Natural killer cell (primary cell): ENCODE data around the gene TOR1AIP2. TPM values are rescaled to one million over a fixed set of nuclear protein-coding genes. Genes with fewer than 3 reads are reported as not detected.

ENCODE experiments used
- ATAC-seq, 3 donors: fragments of 150-1000 bp in 2 of 3; fragments of 200-7000 bp in 1 of 3; cut with Tn5 transposase; 1 replicate in 1 of 3; 2 replicates in 2 of 3; pipeline ENCODE4 v1.10.0; 2021; ENCODE audit warnings: mild to moderate bottlenecking in 2 of 3, moderate library complexity in 2 of 3
- DNase-seq, 2 donors: peaks; one replicate each; pipeline versions ENCODE4 v3.0.0 to v3.0.0-alpha.2; 2013 to 2021; ENCODE audit warnings: mixed read lengths in 1 of 2
- H3K27ac ChIP-seq: one replicate; pipeline ENCODE4 v1.5.1; 2013; ENCODE audit warnings: mild to moderate bottlenecking, low read length
- H3K27me3 ChIP-seq: one replicate; pipeline ENCODE4 v1.6.1; 2013; ENCODE audit warnings: low read length; ENCODE audit not compliant: control insufficient read depth, insufficient read depth
- H3K36me3 ChIP-seq: one replicate; pipeline ENCODE4 v1.6.1; 2013; ENCODE audit warnings: low read length; ENCODE audit not compliant: control insufficient read depth, insufficient read depth
- H3K4me1 ChIP-seq: one replicate; pipeline ENCODE4 v1.6.1; 2013; ENCODE audit warnings: low read length; ENCODE audit not compliant: control insufficient read depth, insufficient read depth
- H3K4me3 ChIP-seq: one replicate; pipeline ENCODE4 v1.5.1; 2013; ENCODE audit warnings: low read length
- H3K9me3 ChIP-seq: one replicate; pipeline ENCODE4 v1.6.1; 2013; ENCODE audit warnings: low read length; ENCODE audit not compliant: control insufficient read depth, insufficient read depth
- H3K27ac Mint-ChIP-seq, 2 donors: one replicate each; pipeline ENCODE4 v1.8.0; 2022; ENCODE audit warnings: mild to moderate bottlenecking in 2 of 2, mixed read lengths in 2 of 2, moderate library complexity in 1 of 2
- H3K27me3 Mint-ChIP-seq, 2 donors: one replicate each; pipeline ENCODE4 v1.8.0; 2022; ENCODE audit warnings: low read depth in 2 of 2, mixed read lengths in 2 of 2
- H3K36me3 Mint-ChIP-seq: one replicate; pipeline ENCODE4 v1.8.0; 2022; ENCODE audit warnings: mixed read lengths
- H3K4me1 Mint-ChIP-seq, 2 donors: one replicate each; pipeline ENCODE4 v1.8.0; 2022; ENCODE audit warnings: mixed read lengths in 2 of 2
- H3K4me3 Mint-ChIP-seq: one replicate; pipeline ENCODE4 v1.8.0; 2022; ENCODE audit warnings: mild to moderate bottlenecking, moderate library complexity, mixed read lengths
- H3K9me3 Mint-ChIP-seq, 2 donors: one replicate each; pipeline ENCODE4 v1.8.0; 2022; ENCODE audit warnings: mixed read lengths in 2 of 2
- CTCF ChIP-seq: fragments of 200-600 bp; IDR thresholded peaks from one replicate; pipeline ENCODE4 v1.8.0; 2022; ENCODE audit warnings: antibody characterized with exemption
- WGBS: methylation state at CpG from one replicate; pipeline ENCODE4 v1.1.7; 2013; ENCODE audit warnings: missing lambda C conversion rate; ENCODE audit not compliant: insufficient coverage; 5-methylcytosine and 5-hydroxymethylcytosine counted together
- intact Hi-C: fragments of 100-400 bp; cut with micrococcal nuclease; formaldehyde crosslinking; loops from one replicate; pipeline ENCODE4 v1.14.2; 2022
- total RNA-seq, 4 donors: library from RNA; stranded (reverse); fragments of 120-200 nt in 1 of 4; gene quantifications; one replicate each; pipeline versions ENCODE4 v1.2.3 to v1.2.4, GENCODE V29; 2013 to 2022

The TOR1AIP2 gene
- total RNA-seq, 3 donors from 2014 or later (not counting 1 experiment from before 2014, with no cell fraction given): 68.6 to 74.2 (median 71.7) TPM

- no peak overlapping the region for H3K27ac Mint-ChIP-seq
- 88% methylated on average over 9 of the region's 9 CpGs for WGBS
Observed at GRCh38 chr1:179828554-179829110, 49.0 kb downstream of the TOR1AIP2 start.

GRCh38 chr1:179826626-179827280, 50.9 kb downstream of the TOR1AIP2 start:
- Mint-ChIP-seq H3K27ac (no peak overlapping the region), H3K27me3 (peaks cover 6 to 7% of the 10 kb centered on the region in 2 donors), H3K4me1 (peaks cover 13 to 15% of the 10 kb centered on the region in 2 donors), H3K36me3 (no peaks in the 10 kb centered on the region), H3K4me3 (no peak overlapping the region), H3K9me3 (no peaks in the 10 kb centered on the region)
- Histone ChIP-seq H3K4me1 (peaks cover 6% of the 10 kb centered on the region), H3K27me3 (no peaks in the 10 kb centered on the region), H3K27ac (no peak overlapping the region), H3K4me3 (no peak overlapping the region), H3K9me3 (no peaks in the 10 kb centered on the region), H3K36me3 (no peaks in the 10 kb centered on the region)
- DNase-seq (no peak), ATAC-seq (no peak)
- WGBS: 87% methylated on average over 7 of the region's 7 CpGs
- intact Hi-C loops: no loop called here
- no peak for TF ChIP-seq CTCF

More at GRCh38 chr1:179828554-179829110, 49.0 kb downstream of the TOR1AIP2 start:
- peaks cover 8% of the 10 kb centered on the region for H3K4me1 ChIP-seq
- Mint-ChIP-seq H3K27me3 (peaks cover 6 to 7% of the 10 kb centered on the region in 2 donors), H3K9me3 (no peaks in the 10 kb centered on the region), H3K4me3 (no peak overlapping the region), H3K4me1 (peaks cover 13 to 16% of the 10 kb centered on the region in 2 donors), H3K36me3 (no peaks in the 10 kb centered on the region)
- no peak for TF ChIP-seq CTCF
- ATAC-seq (no peak), DNase-seq (no peak)
- no peaks in the 10 kb centered on the region for H3K36me3 ChIP-seq
- intact Hi-C loops: no loop called here
- no peaks in the 10 kb centered on the region for H3K27me3 ChIP-seq
- no peaks in the 10 kb centered on the region for H3K9me3 ChIP-seq
- no peak overlapping the region for H3K4me3 ChIP-seq
- no peak overlapping the region for H3K27ac ChIP-seq

- Histone ChIP-seq H3K36me3 (no peaks in the 10 kb centered on the region), H3K9me3 (no peaks in the 10 kb centered on the region), H3K4me3 (no peak overlapping the region), H3K4me1 (no peaks in the 10 kb centered on the region), H3K27ac (no peak overlapping the region), H3K27me3 (no peaks in the 10 kb centered on the region)
- 89% methylated on average over 13 of the region's 13 CpGs for WGBS
- Mint-ChIP-seq H3K36me3 (no peaks in the 10 kb centered on the region), H3K27ac (no peak overlapping the region), H3K4me3 (no peak overlapping the region), H3K27me3 (peaks cover 6 to 7% of the 10 kb centered on the region in 2 donors), H3K9me3 (no peaks in the 10 kb centered on the region), H3K4me1 (peaks cover 6% of the 10 kb centered on the region in 2 donors)
- TF ChIP-seq CTCF: no peak
- intact Hi-C loops: no loop called here
- DNase-seq (no peak), ATAC-seq (peak in 1 of 3 donors; percentile 27)
Observed at GRCh38 chr1:179825798-179826460, 51.7 kb downstream of the TOR1AIP2 start.
